GM19193 (cell line): Measurements from ENCODE around the gene MYL12B.

Experiments
- POLR2A ChIP-seq: IDR thresholded peaks from 4 replicates; pipeline ENCODE4 v1.6.1; 2011; ENCODE audit not compliant: insufficient read depth, insufficient read length; ENCODE audit errors: extremely low read depth

MYL12B gene

GRCh38 chr18:3304832-3305231 lies 42.9 kb downstream of the MYL12B start:
- no peak for TF ChIP-seq POLR2A

GRCh38 chr18:3305354-3305762 lies 43.4 kb downstream of the MYL12B start:
- TF ChIP-seq POLR2A: no peak

GRCh38 chr18:3305933-3306332 lies 44.0 kb downstream of the MYL12B start:
- TF ChIP-seq POLR2A: no peak

GRCh38 chr18:3306391-3306790 lies 44.5 kb downstream of the MYL12B start:
- TF ChIP-seq POLR2A: no peak

- no peak for TF ChIP-seq POLR2A
Measured at GRCh38 chr18:3313685-3314084, 51.8 kb downstream of the MYL12B start.

- TF ChIP-seq POLR2A: no peak
Measured at GRCh38 chr18:3319399-3319798, 57.5 kb downstream of the MYL12B start.

- TF ChIP-seq POLR2A: no peak
Measured at GRCh38 chr18:3319894-3320454, 58.0 kb downstream of the MYL12B start.

- no peak for TF ChIP-seq POLR2A
Measured at GRCh38 chr18:3321133-3321812, 59.3 kb downstream of the MYL12B start.

GRCh38 chr18:3323900-3324299 lies 62.0 kb downstream of the MYL12B start:
- TF ChIP-seq POLR2A: no peak
